H1 (cell line): ENCODE data around the gene LPP. TPM values are rescaled to one million over a fixed set of nuclear protein-coding genes. Genes with fewer than 3 reads are reported as not detected.

Source experiments
- CTCF ChIA-PET: fragments of 300-600 bp; sonication (Branson Sonifier 250); formaldehyde crosslinking; loops from one replicate; lab custom pipeline; 2021; ENCODE audit not compliant: partially characterized antibody; lab: Charles Lee
- POLR2A ChIA-PET: fragments of 300-600 bp; sonication (Branson Sonifier 250); formaldehyde crosslinking; loops from one replicate; lab custom pipeline; 2021; ENCODE audit warnings: inconsistent platforms; ENCODE audit not compliant: partially characterized antibody; lab: Charles Lee
- DNase-seq, 2 experiments: peaks; one replicate each; pipeline versions ENCODE4 v3.0.0 to v3.0.0-alpha.2; 2010 to 2022; ENCODE audit warnings: low spot score in 2 of 2, low read depth in 1 of 2, mixed read lengths in 1 of 2
- FAIRE-seq: peaks from 2 replicates; lab custom pipeline; 2011; peaks lifted over from hg19 to GRCh38; lab: Jason Lieb, UNC
- H2AFZ ChIP-seq: 2 replicates; pipeline ENCODE4 v1.8.1; 2012; ENCODE audit warnings: low read length, inconsistent platforms
- H2AK5ac ChIP-seq: 2 replicates; pipeline ENCODE4 v1.6.1; 2013; ENCODE audit warnings: low read depth, low read length
- H2BK120ac ChIP-seq: replicated peaks from 2 replicates; pipeline ENCODE3; 2013; ENCODE audit warnings: low read depth, low read length, inconsistent platforms
- H2BK12ac ChIP-seq: 2 replicates; pipeline ENCODE4 v1.6.1; 2013; ENCODE audit warnings: low read depth, low read length
- H2BK15ac ChIP-seq: 2 replicates; pipeline ENCODE4 v1.6.1; 2013; ENCODE audit warnings: low read length
- H2BK20ac ChIP-seq: 2 replicates; pipeline ENCODE4 v1.6.1; 2013; ENCODE audit warnings: low read length
- H2BK5ac ChIP-seq: 2 replicates; pipeline ENCODE4 v1.6.1; 2013; ENCODE audit warnings: low read depth, low read length
- H3K14ac ChIP-seq: 2 replicates; pipeline ENCODE4 v1.6.1; 2013; ENCODE audit warnings: inconsistent platforms; ENCODE audit not compliant: insufficient read length
- H3K18ac ChIP-seq: 2 replicates; pipeline ENCODE4 v1.6.1; 2013; ENCODE audit warnings: low read length; ENCODE audit errors: extremely low read depth
- H3K23ac ChIP-seq: 2 replicates; pipeline ENCODE4 v1.6.1; 2013; ENCODE audit warnings: inconsistent platforms; ENCODE audit not compliant: insufficient read length
- H3K23me2 ChIP-seq: 2 replicates; pipeline ENCODE4 v1.6.1; 2013; ENCODE audit warnings: low read depth, low read length
- H3K27ac ChIP-seq: 2 replicates; pipeline ENCODE4 v1.6.1; 2011; ENCODE audit warnings: low read depth, low read length, inconsistent platforms
- H3K27me3 ChIP-seq, 4 experiments: replicated peaks in 1 of 4; 1 replicate in 1 of 4; 2 replicates in 3 of 4; pipeline versions ENCODE4 v1.6.1 to v1.8.1; 2011 to 2013; ENCODE audit warnings: low read length in 3 of 4, mild to moderate bottlenecking in 3 of 4, inconsistent platforms in 2 of 4, mixed read lengths in 2 of 4, moderate library complexity in 1 of 4; ENCODE audit not compliant: control insufficient read depth in 3 of 4, insufficient read depth in 3 of 4; ENCODE audit errors: extremely low read depth in 1 of 4
- H3K36me3 ChIP-seq, 4 experiments: 2 replicates each; pipeline versions ENCODE4 v1.6.1 to v1.8.1; 2011 to 2013; ENCODE audit warnings: mild to moderate bottlenecking in 4 of 4, low read length in 3 of 4, moderate library complexity in 2 of 4, control low read depth in 1 of 4, inconsistent platforms in 1 of 4; ENCODE audit not compliant: insufficient read depth in 4 of 4, control insufficient read depth in 2 of 4
- H3K4ac ChIP-seq: replicated peaks from 2 replicates; pipeline ENCODE3; 2013; ENCODE audit warnings: low read length, low read depth, mixed read lengths, inconsistent platforms; ENCODE audit not compliant: insufficient read length
- H3K4me1 ChIP-seq, 4 experiments: replicated peaks in 1 of 4; 1 replicate in 1 of 4; 2 replicates in 3 of 4; pipeline versions ENCODE4 v1.6.1 to v1.8.1; 2011 to 2013; ENCODE audit warnings: low read length in 3 of 4, inconsistent platforms in 2 of 4, mixed read lengths in 1 of 4; ENCODE audit not compliant: insufficient read depth in 4 of 4, control insufficient read depth in 3 of 4
- H3K4me2 ChIP-seq, 2 experiments: 2 replicates each; pipeline versions ENCODE4 v1.6.1 to v1.8.1; 2011 to 2013; ENCODE audit warnings: low read depth in 2 of 2, low read length in 2 of 2, control low read depth in 1 of 2, inconsistent platforms in 1 of 2, mild to moderate bottlenecking in 1 of 2; ENCODE audit not compliant: insufficient read depth in 1 of 2
- H3K4me3 ChIP-seq, 4 experiments: fragments of 200-600, 300-600 bp in 1 of 4; sonication (generic), shearing (Covaris generic), sonication (Bioruptor Twin) in 1 of 4; 2 replicates each; pipeline versions ENCODE4 v1.5.1 to v1.8.1; 2011 to 2016; ENCODE audit warnings: low read length in 4 of 4, low read depth in 3 of 4, control low read depth in 2 of 4, inconsistent platforms in 2 of 4, mild to moderate bottlenecking in 2 of 4, mixed read lengths in 1 of 4, moderate library complexity in 1 of 4; ENCODE audit not compliant: insufficient read depth in 2 of 4; ENCODE audit errors: extremely low read depth in 1 of 4
- H3K56ac ChIP-seq: replicated peaks from 2 replicates; pipeline ENCODE3; 2013; ENCODE audit warnings: low read depth, mild to moderate bottlenecking, mixed read lengths, low read length, inconsistent platforms; ENCODE audit not compliant: insufficient read length
- H3K79me1 ChIP-seq: 2 replicates; pipeline ENCODE4 v1.6.1; 2013; ENCODE audit warnings: low read depth, low read length, control low read depth
- H3K79me2 ChIP-seq, 2 experiments: 2 replicates each; pipeline versions ENCODE4 v1.6.1 to v1.8.1; 2012 to 2013; ENCODE audit warnings: low read length in 2 of 2, mild to moderate bottlenecking in 2 of 2, inconsistent platforms in 1 of 2; ENCODE audit not compliant: insufficient read depth in 2 of 2, control insufficient read depth in 1 of 2
- H3K9ac ChIP-seq, 4 experiments: replicated peaks in 1 of 4; 1 replicate in 1 of 4; 2 replicates in 3 of 4; pipeline versions ENCODE4 v1.6.1 to v1.8.1; 2011 to 2013; ENCODE audit warnings: low read depth in 3 of 4, low read length in 3 of 4, control low read depth in 2 of 4, mild to moderate bottlenecking in 2 of 4, moderate library complexity in 2 of 4, inconsistent platforms in 1 of 4; ENCODE audit errors: extremely low read depth in 1 of 4
- H3K9me3 ChIP-seq, 2 experiments: 2 replicates each; pipeline versions ENCODE4 v1.6.1 to v1.8.1; 2012 to 2013; ENCODE audit warnings: mild to moderate bottlenecking in 2 of 2, moderate library complexity in 2 of 2, control low read depth in 1 of 2, inconsistent platforms in 1 of 2, low read depth in 1 of 2, low read length in 1 of 2, mixed read lengths in 1 of 2; ENCODE audit not compliant: insufficient read depth in 2 of 2
- H4K20me1 ChIP-seq, 2 experiments: replicated peaks in 1 of 2; 2 replicates each; pipeline versions ENCODE3 to v1.8.1; 2011 to 2013; ENCODE audit warnings: inconsistent platforms in 2 of 2, low read length in 2 of 2, mild to moderate bottlenecking in 1 of 2; ENCODE audit not compliant: insufficient read depth in 2 of 2, control insufficient read depth in 1 of 2
- H4K5ac ChIP-seq: 2 replicates; pipeline ENCODE4 v1.6.1; 2013; ENCODE audit warnings: low read length, low read depth, mixed read lengths, inconsistent platforms; ENCODE audit not compliant: insufficient read length
- H4K8ac ChIP-seq: 2 replicates; pipeline ENCODE4 v1.8.0; 2013; ENCODE audit warnings: mild to moderate bottlenecking, moderate library complexity, low read length, inconsistent platforms; ENCODE audit not compliant: insufficient read depth; ENCODE audit errors: extremely low read depth
- H4K91ac ChIP-seq: replicated peaks from 2 replicates; pipeline ENCODE3; 2013; ENCODE audit warnings: low read length, mixed read lengths, inconsistent platforms; ENCODE audit not compliant: insufficient read length
- ATF2 ChIP-seq: IDR thresholded peaks from 2 replicates; pipeline ENCODE4 v1.6.1; 2012; ENCODE audit warnings: low read length, inconsistent platforms
- BACH1 ChIP-seq: IDR thresholded peaks from 2 replicates; pipeline ENCODE4 v1.6.1; 2012; ENCODE audit warnings: low read length, improper control_type of control experiment
- BCL11A ChIP-seq, 2 experiments: IDR thresholded peaks; one replicate each; pipeline ENCODE4 v1.6.1; 2011; ENCODE audit warnings: low read depth in 2 of 2, low read length in 2 of 2, mild to moderate bottlenecking in 2 of 2
- CHD2 ChIP-seq: IDR thresholded peaks from 2 replicates; pipeline ENCODE4 v1.6.1; 2012; ENCODE audit warnings: low read length, improper control_type of control experiment
- CREB1 ChIP-seq: IDR thresholded peaks from 2 replicates; pipeline ENCODE4 v1.6.1; 2012; ENCODE audit warnings: inconsistent platforms
- EGR1 ChIP-seq: IDR thresholded peaks from 2 replicates; pipeline ENCODE4 v1.6.1; 2011; ENCODE audit warnings: low read depth, low read length, borderline replicate concordance
- FOSL1 ChIP-seq: IDR thresholded peaks from 2 replicates; pipeline ENCODE4 v1.6.1; 2011; ENCODE audit warnings: mild to moderate bottlenecking, low read depth, low read length, moderate library complexity; ENCODE audit not compliant: insufficient read depth
- RNF2 ChIP-seq: fragments of 200-900, 300-1000 bp; sonication (generic); IDR thresholded peaks from 2 replicates; pipeline ENCODE4 v1.7.1; 2016; ENCODE audit warnings: borderline replicate concordance, low read depth, mild to moderate bottlenecking, antibody characterized with exemption, low read length; ENCODE audit not compliant: poor library complexity, severe bottlenecking; ENCODE audit errors: missing control alignments
- SP1 ChIP-seq: IDR thresholded peaks from 2 replicates; pipeline ENCODE4 v1.6.1; 2011; ENCODE audit warnings: low read depth, low read length
- SUZ12 ChIP-seq: fragments of 200-600 bp; sonication (generic); IDR thresholded peaks from 2 replicates; pipeline ENCODE4 v1.6.1; 2012; ENCODE audit warnings: mild to moderate bottlenecking, inconsistent platforms, low read length, moderate library complexity, mixed read lengths
- TAF1 ChIP-seq: IDR thresholded peaks from 2 replicates; pipeline ENCODE4 v1.6.1; 2011; ENCODE audit warnings: mild to moderate bottlenecking, low read depth, low read length
- YY1 ChIP-seq: IDR thresholded peaks from 2 replicates; pipeline ENCODE4 v1.6.1; 2011; ENCODE audit warnings: low read depth, mild to moderate bottlenecking, low read length
- WGBS, 2 experiments: shearing (Covaris generic) in 1 of 2; methylation state at CpG; one replicate each; pipeline versions ENCODE4 v1.1.6 to v1.1.7; 2013 to 2015; ENCODE audit warnings: low lambda C conversion rate in 2 of 2, mixed read lengths in 2 of 2, inconsistent platforms in 1 of 2, low coverage in 1 of 2, missing lambda C conversion rate in 1 of 2; ENCODE audit not compliant: insufficient replicate concordance in 2 of 2, insufficient coverage in 1 of 2, insufficient read length in 1 of 2; ENCODE audit errors: extremely low coverage in 1 of 2, missing lambda C conversion rate in 1 of 2; 5-methylcytosine and 5-hydroxymethylcytosine counted together
- polyA plus RNA-seq, 7 experiments: library from polyadenylated mRNA; depleted of rRNA in 3 of 7; stranded (reverse) in 5 of 7; unstranded in 2 of 7; fragments of >200 nt in 5 of 7; fragments of 200-250 nt in 2 of 7; gene quantifications; 1 replicate in 5 of 7; 2 replicates in 1 of 7; 4 replicates in 1 of 7; pipeline versions ENCODE4 v1.2.1 to v1.2.3, GENCODE V29; 2011 to 2013; ENCODE audit warnings: missing spikeins in 2 of 7, mixed read lengths in 2 of 7
- total RNA-seq: library from RNA; stranded (reverse); fragmentation: NEBNext Ultra II Directional; extraction: Animal tissue kit (Norgen Biotek cat#: 25700); gene quantifications from 2 replicates; pipeline ENCODE4 v1.2.1, GENCODE V29; 2021

Gene LPP
- total and polyA plus RNA-seq, 2 of the 8 experiments (the other 6 are each of a cell fraction or from before 2014, with no cell fraction given) = 10.0 to 53.3 TPM

- H3K79me1 ChIP-seq = no peaks in the 10 kb centered on the region
- H3K27me3 ChIP-seq = no peaks in the 10 kb centered on the region
- H3K4me3 ChIP-seq = no peak overlapping the region
- H2AFZ ChIP-seq = no peak overlapping the region
- DNase-seq (no peak), FAIRE-seq (no peak)
- H3K4me1 ChIP-seq = peaks cover 0 to 2% (median 0%) of the 10 kb centered on the region in 4 experiments; a peak in 1 of 7 replicates
- H2AK5ac ChIP-seq = no peak overlapping the region
- no peak overlapping the region for H3K14ac ChIP-seq
- no peak overlapping the region for H2BK15ac ChIP-seq
- no peak overlapping the region for H2BK12ac ChIP-seq
- no peak overlapping the region for H2BK120ac ChIP-seq
- H3K9ac ChIP-seq = no peak overlapping the region
- H4K8ac ChIP-seq = no peak overlapping the region
- no peak overlapping the region for H3K27ac ChIP-seq
- H3K36me3 ChIP-seq = no peaks in the 10 kb centered on the region; a peak in 1 of 8 replicates
- H3K56ac ChIP-seq = no peak overlapping the region
- no peak overlapping the region for H3K18ac ChIP-seq
- no peaks in the 10 kb centered on the region for H4K20me1 ChIP-seq
- ChIA-PET POLR2A (no interaction called here), CTCF (no interaction called here)
- H3K23me2 ChIP-seq = no peaks in the 10 kb centered on the region
- no peak overlapping the region for H3K23ac ChIP-seq
- H3K4me2 ChIP-seq = no peak overlapping the region
- H3K9me3 ChIP-seq = 0 out of 4 replicates have a peak, but pooled peaks cover 0 to 2% of the 10 kb centered on the region in 2 experiments
- no peak overlapping the region for H2BK20ac ChIP-seq
- no peak overlapping the region for H4K91ac ChIP-seq
- 92% methylated on average over 2 of the region's 2 CpGs; no CpG with 5 or more reads in 1 of the 2 experiments for WGBS, 2 experiments
- TF ChIP-seq CHD2 (no peak), FOSL1 (no peak), BACH1 (no peak), SP1 (no peak), SUZ12 (no peak), ATF2 (no peak), CREB1 (no peak), EGR1 (no peak), YY1 (no peak), TAF1 (no peak), BCL11A (IDR thresholded peaks at IDR 0.05; ENCODE audit: low read depth in 2 of 2, low read length in 2 of 2) (no peak), RNF2 (no peak)
- H4K5ac ChIP-seq = no peak overlapping the region
- H2BK5ac ChIP-seq = no peak overlapping the region
- H3K79me2 ChIP-seq = no peaks in the 10 kb centered on the region
- no peak overlapping the region for H3K4ac ChIP-seq
Observed at GRCh38 chr3:188505911-188506310, 352.0 kb downstream of the LPP start.
